ENCODE measurements around the gene PODXL2. TPM values are rescaled to one million over a fixed set of nuclear protein-coding genes. Genes with fewer than 3 reads are reported as not detected.

PODXL2 gene
- total RNA-seq, 2 experiments from 2014 or later, result 4.0 to 4.2 TPM

DNA sequence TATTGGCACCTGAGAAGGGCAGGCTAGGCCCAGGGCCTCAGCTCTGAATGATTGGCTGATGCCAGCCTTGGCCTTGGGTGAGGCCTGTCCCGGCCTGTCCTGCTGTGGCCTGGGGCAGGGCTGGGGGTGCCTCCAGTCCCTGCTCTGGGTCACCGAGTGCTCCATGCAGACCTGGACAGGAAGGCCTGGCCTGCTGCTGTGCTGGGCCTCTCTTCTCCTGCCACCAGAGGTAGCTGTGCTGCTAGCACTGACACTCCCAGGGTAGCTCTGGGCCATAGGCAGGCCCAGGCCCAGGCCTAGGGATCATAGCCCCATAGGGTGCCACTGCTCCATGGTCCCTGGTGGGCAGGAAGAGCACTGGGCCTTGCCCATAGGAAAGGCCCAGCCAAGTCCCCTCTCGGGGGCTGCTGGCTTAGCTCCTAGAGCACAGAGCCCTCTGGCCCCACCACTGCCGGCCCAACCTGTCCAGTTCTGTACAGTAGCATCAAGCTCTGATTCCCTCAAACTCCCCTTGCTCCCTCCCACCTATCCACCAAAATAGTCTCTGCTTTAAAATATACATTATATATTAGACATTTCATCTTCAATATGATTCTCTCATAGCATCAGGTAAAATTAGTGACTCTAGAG, 62.0 kb downstream of the PODXL2 start:
- Histone ChIP-seq H3K36me3 (ENCODE audit: insufficient read depth, low read length) (no peaks in the 10 kb centered on the region), H3K4me1 (ENCODE audit: insufficient read depth, low read length) (no peaks in the 10 kb centered on the region), H3K9me3 (ENCODE audit: control insufficient read depth in 1 of 2, insufficient read depth in 1 of 2, low read length in 2 of 2) (no peaks in the 10 kb centered on the region), H3K4me3 (ENCODE audit: low read length) (no peak overlapping the region), H3K27ac (ENCODE audit: low read depth in 1 of 2, low read length in 2 of 2) (no peak overlapping the region), H3K27me3 (ENCODE audit: control insufficient read depth in 1 of 2, insufficient read depth in 2 of 2, low read length in 2 of 2) (no peaks in the 10 kb centered on the region)
- no peaks in the 10 kb centered on the region for H3K9me3 Mint-ChIP-seq
- no peak for DNase-seq
- no peaks in the 10 kb centered on the region for H3K4me1 Mint-ChIP-seq (ENCODE audit: low read depth)
- ChIA-PET CTCF (no interaction called here), POLR2A (no interaction called here)
- TF ChIP-seq, protein P1, sequence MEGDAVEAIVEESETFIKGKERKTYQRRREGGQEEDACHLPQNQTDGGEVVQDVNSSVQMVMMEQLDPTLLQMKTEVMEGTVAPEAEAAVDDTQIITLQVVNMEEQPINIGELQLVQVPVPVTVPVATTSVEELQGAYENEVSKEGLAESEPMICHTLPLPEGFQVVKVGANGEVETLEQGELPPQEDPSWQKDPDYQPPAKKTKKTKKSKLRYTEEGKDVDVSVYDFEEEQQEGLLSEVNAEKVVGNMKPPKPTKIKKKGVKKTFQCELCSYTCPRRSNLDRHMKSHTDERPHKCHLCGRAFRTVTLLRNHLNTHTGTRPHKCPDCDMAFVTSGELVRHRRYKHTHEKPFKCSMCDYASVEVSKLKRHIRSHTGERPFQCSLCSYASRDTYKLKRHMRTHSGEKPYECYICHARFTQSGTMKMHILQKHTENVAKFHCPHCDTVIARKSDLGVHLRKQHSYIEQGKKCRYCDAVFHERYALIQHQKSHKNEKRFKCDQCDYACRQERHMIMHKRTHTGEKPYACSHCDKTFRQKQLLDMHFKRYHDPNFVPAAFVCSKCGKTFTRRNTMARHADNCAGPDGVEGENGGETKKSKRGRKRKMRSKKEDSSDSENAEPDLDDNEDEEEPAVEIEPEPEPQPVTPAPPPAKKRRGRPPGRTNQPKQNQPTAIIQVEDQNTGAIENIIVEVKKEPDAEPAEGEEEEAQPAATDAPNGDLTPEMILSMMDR (IDR thresholded peaks at IDR 0.05), result no peak
- intact Hi-C loops (cut with DNase I, micrococcal nuclease), result no loop called here
- H3K27me3 Mint-ChIP-seq, result no peaks in the 10 kb centered on the region
- H3K36me3 Mint-ChIP-seq (ENCODE audit: low read depth), result no peaks in the 10 kb centered on the region
- H3K4me3 Mint-ChIP-seq, result no peak overlapping the region
- H3K27ac Mint-ChIP-seq, result no peak overlapping the region
- no peak for ATAC-seq (ENCODE audit: poor library complexity)

DNA sequence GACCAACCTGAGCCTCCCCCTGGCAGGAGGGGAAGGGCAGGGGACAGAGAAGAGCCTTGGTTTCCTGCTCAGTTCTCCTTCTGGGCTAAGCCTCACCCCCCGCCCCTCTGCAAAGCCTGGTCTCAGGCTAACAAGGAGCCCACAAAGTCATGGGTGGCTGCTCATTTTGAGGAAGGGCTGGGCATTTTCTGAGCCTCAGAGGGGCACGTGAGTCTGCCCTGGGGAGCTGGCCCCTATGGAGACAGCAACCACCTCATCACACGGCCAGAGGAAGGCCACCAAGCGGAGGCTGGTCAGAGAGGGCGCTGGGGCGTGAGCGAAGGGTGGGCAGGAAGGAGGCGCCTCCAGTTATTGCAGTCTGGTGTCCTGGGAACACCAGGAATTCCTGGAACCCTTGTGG, 62.5 kb downstream of the PODXL2 start:
- Mint-ChIP-seq H3K36me3 (ENCODE audit: low read depth) (no peaks in the 10 kb centered on the region), H3K9me3 (no peaks in the 10 kb centered on the region), H3K4me3 (no peak overlapping the region), H3K27ac (no peak overlapping the region), H3K4me1 (ENCODE audit: low read depth) (no peaks in the 10 kb centered on the region), H3K27me3 (no peaks in the 10 kb centered on the region)
- intact Hi-C loops (cut with DNase I, micrococcal nuclease), result no loop called here
- no peaks in the 10 kb centered on the region for H3K36me3 ChIP-seq (ENCODE audit: insufficient read depth, low read length)
- TF ChIP-seq, protein P1 (IDR thresholded peaks at IDR 0.05), result no peak
- no peak overlapping the region for H3K27ac ChIP-seq (ENCODE audit: low read depth in 1 of 2, low read length in 2 of 2)
- no peaks in the 10 kb centered on the region for H3K9me3 ChIP-seq (ENCODE audit: control insufficient read depth in 1 of 2, insufficient read depth in 1 of 2, low read length in 2 of 2)
- DNase-seq (no peak), ATAC-seq (ENCODE audit: poor library complexity) (no peak)
- H3K4me3 ChIP-seq (ENCODE audit: low read length), result no peak overlapping the region
- CTCF ChIA-PET, result no interaction called here
- H3K27me3 ChIP-seq (ENCODE audit: control insufficient read depth in 1 of 2, insufficient read depth in 2 of 2, low read length in 2 of 2), result no peaks in the 10 kb centered on the region
- POLR2A ChIA-PET, result no interaction called here
- H3K4me1 ChIP-seq (ENCODE audit: insufficient read depth, low read length), result no peaks in the 10 kb centered on the region

DNA sequence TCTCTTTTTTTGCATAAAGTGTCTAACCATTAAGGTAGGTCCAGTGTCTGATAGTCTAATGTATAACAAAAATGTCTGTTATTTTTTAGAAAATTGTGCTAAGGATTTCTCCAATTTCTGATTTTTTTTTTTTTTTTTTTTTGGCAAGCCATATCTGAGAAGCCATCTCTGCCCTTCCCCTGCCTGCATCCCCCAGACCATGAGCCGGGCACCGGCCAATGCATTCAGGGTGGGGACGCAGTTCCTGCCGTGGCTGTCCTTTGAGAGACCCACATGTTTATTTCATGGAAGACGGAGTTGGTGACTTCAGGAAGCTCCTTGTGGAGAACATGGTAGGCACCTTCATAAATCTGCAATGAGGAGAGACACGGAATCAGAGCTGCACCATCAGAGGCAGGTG, 63.0 kb downstream of the PODXL2 start:
- Histone ChIP-seq H3K4me3 (ENCODE audit: low read length) (no peak overlapping the region), H3K36me3 (ENCODE audit: insufficient read depth, low read length) (no peaks in the 10 kb centered on the region), H3K27me3 (ENCODE audit: control insufficient read depth in 1 of 2, insufficient read depth in 2 of 2, low read length in 2 of 2) (no peaks in the 10 kb centered on the region), H3K9me3 (ENCODE audit: control insufficient read depth in 1 of 2, insufficient read depth in 1 of 2, low read length in 2 of 2) (no peaks in the 10 kb centered on the region), H3K27ac (ENCODE audit: low read depth in 1 of 2, low read length in 2 of 2) (no peak overlapping the region), H3K4me1 (ENCODE audit: insufficient read depth, low read length) (peaks cover 4% of the 10 kb centered on the region)
- Mint-ChIP-seq H3K27me3 (no peaks in the 10 kb centered on the region), H3K9me3 (no peaks in the 10 kb centered on the region), H3K27ac (no peak overlapping the region), H3K4me3 (no peak overlapping the region), H3K36me3 (ENCODE audit: low read depth) (no peaks in the 10 kb centered on the region), H3K4me1 (ENCODE audit: low read depth) (no peaks in the 10 kb centered on the region)
- DNase-seq (no peak), ATAC-seq (ENCODE audit: poor library complexity) (no peak)
- POLR2A ChIA-PET, result no interaction called here
- intact Hi-C loops (cut with DNase I, micrococcal nuclease), result no loop called here
- CTCF ChIA-PET, result no interaction called here
- TF ChIP-seq, protein P1 (IDR thresholded peaks at IDR 0.05), result no peak

Data from CD4-positive, alpha-beta T cell (primary cell).